ENCODE data around the gene DISP3. TPM values are rescaled to one million over a fixed set of nuclear protein-coding genes. Genes with fewer than 3 reads are reported as not detected.

The DISP3 gene
- polyA plus RNA-seq, 3 donors: 0.01 TPM; not detected in 2

- peaks cover 0 to 1% (median 0%) of the 10 kb centered on the region in 7 donors for H3K9me3 Mint-ChIP-seq
- Histone ChIP-seq H3K27me3 (ENCODE audit: control insufficient read depth in 2 of 2, insufficient read depth in 2 of 2, low read length in 2 of 2) (no peaks in the 10 kb centered on the region), H3K27ac (ENCODE audit: low read depth in 1 of 2, low read length in 2 of 2) (no peak overlapping the region), H3K4me2 (replicated peaks; ENCODE audit: extremely low read depth, low read length, poor library complexity, severe bottlenecking) (no peak overlapping the region), H3K4me1 (ENCODE audit: control insufficient read depth in 1 of 2, insufficient read depth in 2 of 2, low read length in 2 of 2) (no peaks in the 10 kb centered on the region), H3K79me2 (ENCODE audit: insufficient read depth, low read length) (no peaks in the 10 kb centered on the region), H2AFZ (ENCODE audit: insufficient read depth, low read depth, low read length, poor library complexity, severe bottlenecking) (no peak overlapping the region), H3K4me3 (replicated peaks in 1 of 3; ENCODE audit: low read depth in 2 of 3, low read length in 3 of 3) (no peak overlapping the region), H4K20me1 (ENCODE audit: insufficient read depth, low read length) (no peaks in the 10 kb centered on the region), H3K9ac (ENCODE audit: insufficient read depth, low read length, poor library complexity, severe bottlenecking) (no peak overlapping the region), H3K36me3 (replicated peaks in 1 of 2; ENCODE audit: control insufficient read depth in 1 of 2, insufficient read depth in 2 of 2, low read length in 2 of 2) (no peaks in the 10 kb centered on the region), H3K9me3 (replicated peaks in 1 of 2; ENCODE audit: control insufficient read depth in 1 of 2, insufficient read depth in 1 of 2, low read length in 2 of 2) (no peaks in the 10 kb centered on the region)
- H3K27me3 Mint-ChIP-seq (ENCODE audit: low read depth in 3 of 3): peaks cover 4 to 10% (median 4%) of the 10 kb centered on the region in 3 donors
- H3K4me3 Mint-ChIP-seq: no peak overlapping the region
- no peak for TF ChIP-seq CTCF (IDR thresholded peaks at IDR 0.05)
- intact Hi-C loops (cut with micrococcal nuclease): no loop called here
- 95% methylated on average over 13 of the region's 16 CpGs for WGBS (ENCODE audit: insufficient coverage)
- H3K4me1 Mint-ChIP-seq: no peaks in the 10 kb centered on the region
- no peak for DNase-seq
- H3K36me3 Mint-ChIP-seq: no peaks in the 10 kb centered on the region
- H3K27ac Mint-ChIP-seq: no peak overlapping the region
Measured at GRCh38 chr1:11431941-11432507, 46.9 kb upstream of the DISP3 start.

GRCh38 chr1:11432526-11432925 lies 46.4 kb upstream of the DISP3 start:
- Histone ChIP-seq H4K20me1 (ENCODE audit: insufficient read depth, low read length) (no peaks in the 10 kb centered on the region), H3K4me3 (replicated peaks in 1 of 3; ENCODE audit: low read depth in 2 of 3, low read length in 3 of 3) (no peak overlapping the region), H2AFZ (ENCODE audit: insufficient read depth, low read depth, low read length, poor library complexity, severe bottlenecking) (no peak overlapping the region), H3K79me2 (ENCODE audit: insufficient read depth, low read length) (no peaks in the 10 kb centered on the region), H3K27ac (ENCODE audit: low read depth in 1 of 2, low read length in 2 of 2) (no peak overlapping the region), H3K36me3 (replicated peaks in 1 of 2; ENCODE audit: control insufficient read depth in 1 of 2, insufficient read depth in 2 of 2, low read length in 2 of 2) (no peaks in the 10 kb centered on the region), H3K4me2 (replicated peaks; ENCODE audit: extremely low read depth, low read length, poor library complexity, severe bottlenecking) (no peak overlapping the region), H3K4me1 (ENCODE audit: control insufficient read depth in 1 of 2, insufficient read depth in 2 of 2, low read length in 2 of 2) (no peaks in the 10 kb centered on the region), H3K9me3 (replicated peaks in 1 of 2; ENCODE audit: control insufficient read depth in 1 of 2, insufficient read depth in 1 of 2, low read length in 2 of 2) (no peaks in the 10 kb centered on the region), H3K9ac (ENCODE audit: insufficient read depth, low read length, poor library complexity, severe bottlenecking) (no peak overlapping the region), H3K27me3 (ENCODE audit: control insufficient read depth in 2 of 2, insufficient read depth in 2 of 2, low read length in 2 of 2) (no peaks in the 10 kb centered on the region)
- TF ChIP-seq CTCF (IDR thresholded peaks at IDR 0.05): no peak
- Mint-ChIP-seq H3K4me1 (no peaks in the 10 kb centered on the region), H3K9me3 (peaks cover 0 to 3% (median 0%) of the 10 kb centered on the region in 7 donors), H3K36me3 (no peaks in the 10 kb centered on the region), H3K4me3 (no peak overlapping the region), H3K27ac (no peak overlapping the region), H3K27me3 (ENCODE audit: low read depth in 3 of 3) (peaks cover 4 to 13% (median 4%) of the 10 kb centered on the region in 3 donors)
- DNase-seq: no peak
- WGBS (ENCODE audit: insufficient coverage): 95% methylated on average over 4 of the region's 4 CpGs
- intact Hi-C loops (cut with micrococcal nuclease): no loop called here
